H9 (cell line): ENCODE data around the gene RBP4. TPM values are rescaled to one million over a fixed set of nuclear protein-coding genes. Genes with fewer than 3 reads are reported as not detected.

Source experiments
- DNase-seq: peaks from one replicate; pipeline ENCODE4 v3.0.0-alpha.2; 2017
- H2AFZ ChIP-seq: one replicate; pipeline ENCODE4 v1.6.1; 2013; ENCODE audit warnings: mild to moderate bottlenecking, low read length, control low read depth, moderate library complexity
- H2AK5ac ChIP-seq: 2 replicates; pipeline ENCODE4 v1.6.1; 2013; ENCODE audit warnings: low read length, control low read depth, mixed read lengths; ENCODE audit not compliant: insufficient read length
- H2BK120ac ChIP-seq: one replicate; pipeline ENCODE4 v1.6.1; 2013; ENCODE audit warnings: low read depth, mild to moderate bottlenecking, low read length, control low read depth, inconsistent platforms; ENCODE audit not compliant: poor library complexity, severe bottlenecking
- H2BK12ac ChIP-seq: 2 replicates; pipeline ENCODE4 v1.6.1; 2013; ENCODE audit warnings: low read length, control low read depth, mixed read lengths, low read depth; ENCODE audit not compliant: insufficient read length
- H2BK15ac ChIP-seq: 2 replicates; pipeline ENCODE4 v1.6.1; 2013; ENCODE audit warnings: low read depth, low read length, control low read depth
- H2BK20ac ChIP-seq: one replicate; pipeline ENCODE4 v1.6.1; 2013; ENCODE audit warnings: low read depth, mild to moderate bottlenecking, low read length, control low read depth, inconsistent platforms; ENCODE audit not compliant: poor library complexity, severe bottlenecking
- H2BK5ac ChIP-seq: 2 replicates; pipeline ENCODE4 v1.6.1; 2013; ENCODE audit warnings: low read length, control low read depth, mixed read lengths; ENCODE audit not compliant: insufficient read length
- H3K14ac ChIP-seq: 2 replicates; pipeline ENCODE4 v1.6.1; 2013; ENCODE audit warnings: low read length, control low read depth; ENCODE audit not compliant: insufficient read depth
- H3K18ac ChIP-seq: 2 replicates; pipeline ENCODE4 v1.6.1; 2013; ENCODE audit warnings: low read depth, mild to moderate bottlenecking, mixed read lengths, low read length, control low read depth; ENCODE audit not compliant: insufficient read length
- H3K23ac ChIP-seq: 2 replicates; pipeline ENCODE4 v1.6.1; 2013; ENCODE audit warnings: low read length, control low read depth, mixed read lengths, low read depth; ENCODE audit not compliant: insufficient read length
- H3K23me2 ChIP-seq: 2 replicates; pipeline ENCODE4 v1.6.1; 2013; ENCODE audit warnings: low read depth, mild to moderate bottlenecking, mixed read lengths, low read length, control low read depth; ENCODE audit not compliant: insufficient read length, poor library complexity, severe bottlenecking
- H3K27ac ChIP-seq: 2 replicates; pipeline ENCODE4 v1.5.1; 2013; ENCODE audit warnings: low read length, control low read depth, mixed read lengths, low read depth; ENCODE audit not compliant: insufficient read length
- H3K27me3 ChIP-seq: 2 replicates; pipeline ENCODE4 v1.6.1; 2013; ENCODE audit warnings: low read length, control low read depth, inconsistent platforms; ENCODE audit not compliant: insufficient read depth
- H3K4ac ChIP-seq: 2 replicates; pipeline ENCODE4 v1.6.1; 2013; ENCODE audit warnings: low read depth, mild to moderate bottlenecking, control low read depth, inconsistent platforms, low read length, moderate library complexity
- H3K4me1 ChIP-seq: 2 replicates; pipeline ENCODE4 v1.6.1; 2013; ENCODE audit warnings: low read length, control low read depth, inconsistent platforms; ENCODE audit not compliant: insufficient read depth
- H3K4me2 ChIP-seq: 2 replicates; pipeline ENCODE4 v1.6.1; 2013; ENCODE audit warnings: low read length, control low read depth, mixed read lengths; ENCODE audit not compliant: insufficient read length, insufficient read depth
- H3K56ac ChIP-seq: 2 replicates; pipeline ENCODE4 v1.6.1; 2013; ENCODE audit warnings: low read depth, mild to moderate bottlenecking, mixed read lengths, low read length, control low read depth; ENCODE audit not compliant: insufficient read length
- H3K79me1 ChIP-seq: 2 replicates; pipeline ENCODE4 v1.6.1; 2013; ENCODE audit warnings: low read depth, mild to moderate bottlenecking, moderate library complexity, low read length, control low read depth, inconsistent platforms; ENCODE audit not compliant: insufficient read depth, poor library complexity, severe bottlenecking
- H3K79me2 ChIP-seq: 2 replicates; pipeline ENCODE4 v1.6.1; 2013; ENCODE audit warnings: low read length, control low read depth, inconsistent platforms; ENCODE audit not compliant: insufficient read depth
- H3K9ac ChIP-seq: 2 replicates; pipeline ENCODE4 v1.6.1; 2013; ENCODE audit warnings: low read length, control low read depth, mixed read lengths; ENCODE audit not compliant: insufficient read length; ENCODE audit errors: extremely low read depth
- H3K9me3 ChIP-seq: one replicate; pipeline ENCODE4 v1.6.1; 2013; ENCODE audit warnings: low read depth, low read length, inconsistent platforms; ENCODE audit not compliant: control insufficient read depth
- H3T11ph ChIP-seq: one replicate; pipeline ENCODE4 v1.6.1; 2013; ENCODE audit warnings: mild to moderate bottlenecking, low read length, control low read depth, inconsistent platforms
- H4K20me1 ChIP-seq: one replicate; pipeline ENCODE4 v1.6.1; 2013; ENCODE audit not compliant: control insufficient read depth, insufficient read length, insufficient read depth
- H4K5ac ChIP-seq: 2 replicates; pipeline ENCODE4 v1.6.1; 2013; ENCODE audit warnings: low read depth, mild to moderate bottlenecking, mixed read lengths, low read length, control low read depth; ENCODE audit not compliant: insufficient read length
- H4K8ac ChIP-seq: replicated peaks from 2 replicates; pipeline ENCODE4 v1.6.1; 2013; ENCODE audit warnings: low read length, control low read depth, mixed read lengths, low read depth; ENCODE audit not compliant: insufficient read length
- H4K91ac ChIP-seq: 2 replicates; pipeline ENCODE4 v1.6.1; 2013; ENCODE audit warnings: low read depth, mild to moderate bottlenecking, moderate library complexity, mixed read lengths, low read length, control low read depth; ENCODE audit not compliant: insufficient read length
- H3K27ac Mint-ChIP-seq, 3 experiments: 2 replicates in 2 of 3; 3 replicates in 1 of 3; pipeline ENCODE4 v1.8.0; 2020 to 2021; ENCODE audit warnings: mixed read lengths in 3 of 3, mild to moderate bottlenecking in 1 of 3, moderate library complexity in 1 of 3
- H3K27me3 Mint-ChIP-seq: 2 replicates; pipeline ENCODE4 v1.8.0; 2021; ENCODE audit warnings: low read depth, mild to moderate bottlenecking, moderate library complexity, mixed read lengths
- H3K36me3 Mint-ChIP-seq, 3 experiments: 2 replicates in 2 of 3; 3 replicates in 1 of 3; pipeline ENCODE4 v1.8.0; 2020 to 2021; ENCODE audit warnings: low read depth in 3 of 3, mixed read lengths in 3 of 3; ENCODE audit not compliant: insufficient read depth in 1 of 3
- H3K4me1 Mint-ChIP-seq, 2 experiments: 2 replicates each; pipeline ENCODE4 v1.8.0; 2020; ENCODE audit warnings: mixed read lengths in 2 of 2
- H3K4me3 Mint-ChIP-seq, 2 experiments: 2 replicates in 1 of 2; 3 replicates in 1 of 2; pipeline ENCODE4 v1.8.0; 2020 to 2021; ENCODE audit warnings: mild to moderate bottlenecking in 2 of 2, mixed read lengths in 2 of 2, moderate library complexity in 1 of 2
- H3K9me3 Mint-ChIP-seq, 2 experiments: 2 replicates in 1 of 2; 3 replicates in 1 of 2; pipeline ENCODE4 v1.8.0; 2020; ENCODE audit warnings: mild to moderate bottlenecking in 2 of 2, mixed read lengths in 2 of 2, moderate library complexity in 1 of 2
- WGBS: extraction: QIAGEN DNeasy Blood & Tissue Kit; methylation state at CpG from one replicate; pipeline ENCODE4 v1.1.7; 2013; ENCODE audit warnings: missing lambda C conversion rate, low lambda C conversion rate, mixed read lengths; ENCODE audit not compliant: insufficient read length; ENCODE audit errors: extremely low coverage; 5-methylcytosine and 5-hydroxymethylcytosine counted together
- total RNA-seq: library from RNA; stranded (reverse); gene quantifications from 2 replicates; pipeline ENCODE4 v1.2.1, GENCODE V29; 2021
- TF ChIP-seq, protein P1 (sequence below): fragments of 200-600 bp; sonication (generic); conservative IDR thresholded peaks from 3 replicates; pipeline ENCODE4 v1.8.0; 2021; ENCODE audit warnings: antibody characterized with exemption, mild to moderate bottlenecking

RBP4 gene
- total RNA-seq, 1 experiment from 2014 or later, result not detected

DNA sequence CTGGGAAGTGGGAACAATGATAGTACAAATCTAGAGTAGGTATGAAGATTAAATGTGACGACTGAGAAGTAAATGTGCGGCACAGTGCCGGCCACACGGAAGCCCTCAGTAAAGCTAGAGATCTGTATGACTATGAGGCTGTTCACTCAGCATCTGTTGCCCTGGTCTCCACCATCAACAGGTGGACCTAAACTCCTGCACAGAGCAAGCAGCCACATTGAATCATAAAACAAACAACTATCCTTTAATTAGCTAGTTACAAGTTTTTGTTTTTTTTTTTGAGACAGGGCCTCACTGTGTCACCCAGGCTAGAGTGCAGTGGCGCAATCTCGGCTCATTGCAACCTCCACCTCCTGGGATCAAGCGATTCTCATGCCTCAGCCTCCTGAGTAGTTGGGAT, 16.6 kb downstream of the RBP4 start:
- Histone ChIP-seq H3K4ac (no peak overlapping the region), H2BK5ac (no peak overlapping the region), H3K23me2 (no peaks in the 10 kb centered on the region), H4K20me1 (no peaks in the 10 kb centered on the region), H4K5ac (no peak overlapping the region), H2BK120ac (no peak overlapping the region), H3K56ac (no peak overlapping the region), H4K8ac (no peak overlapping the region), H3K79me1 (no peaks in the 10 kb centered on the region), H3K4me1 (no peaks in the 10 kb centered on the region), H3K9ac (no peak overlapping the region), H2BK12ac (no peak overlapping the region), H4K91ac (no peak overlapping the region), H3K14ac (no peak overlapping the region), H3K18ac (no peak overlapping the region), H3K9me3 (no peaks in the 10 kb centered on the region), H3K27ac (no peak overlapping the region), H3K79me2 (no peaks in the 10 kb centered on the region), H2AK5ac (no peak overlapping the region), H3T11ph (no peak overlapping the region), H2AFZ (no peak overlapping the region), H3K4me2 (no peak overlapping the region), H3K27me3 (no peaks in the 10 kb centered on the region), H2BK20ac (no peak overlapping the region), H3K23ac (no peak overlapping the region), H2BK15ac (no peak overlapping the region)
- H3K27me3 Mint-ChIP-seq, result peaks cover 4% of the 10 kb centered on the region
- H3K27ac Mint-ChIP-seq, result no peak overlapping the region
- H3K4me1 Mint-ChIP-seq, result peaks cover 0 to 3% of the 10 kb centered on the region in 2 experiments; a peak in 1 of 4 replicates
- no peak for DNase-seq
- TF ChIP-seq, protein P1, sequence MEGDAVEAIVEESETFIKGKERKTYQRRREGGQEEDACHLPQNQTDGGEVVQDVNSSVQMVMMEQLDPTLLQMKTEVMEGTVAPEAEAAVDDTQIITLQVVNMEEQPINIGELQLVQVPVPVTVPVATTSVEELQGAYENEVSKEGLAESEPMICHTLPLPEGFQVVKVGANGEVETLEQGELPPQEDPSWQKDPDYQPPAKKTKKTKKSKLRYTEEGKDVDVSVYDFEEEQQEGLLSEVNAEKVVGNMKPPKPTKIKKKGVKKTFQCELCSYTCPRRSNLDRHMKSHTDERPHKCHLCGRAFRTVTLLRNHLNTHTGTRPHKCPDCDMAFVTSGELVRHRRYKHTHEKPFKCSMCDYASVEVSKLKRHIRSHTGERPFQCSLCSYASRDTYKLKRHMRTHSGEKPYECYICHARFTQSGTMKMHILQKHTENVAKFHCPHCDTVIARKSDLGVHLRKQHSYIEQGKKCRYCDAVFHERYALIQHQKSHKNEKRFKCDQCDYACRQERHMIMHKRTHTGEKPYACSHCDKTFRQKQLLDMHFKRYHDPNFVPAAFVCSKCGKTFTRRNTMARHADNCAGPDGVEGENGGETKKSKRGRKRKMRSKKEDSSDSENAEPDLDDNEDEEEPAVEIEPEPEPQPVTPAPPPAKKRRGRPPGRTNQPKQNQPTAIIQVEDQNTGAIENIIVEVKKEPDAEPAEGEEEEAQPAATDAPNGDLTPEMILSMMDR, result no peak
- H3K36me3 Mint-ChIP-seq, result no peaks in the 10 kb centered on the region
- no peaks in the 10 kb centered on the region for H3K9me3 Mint-ChIP-seq
- WGBS, result no CpG with 5 or more reads among the region's 7 CpGs
- H3K4me3 Mint-ChIP-seq, result no peak overlapping the region
